Calu3 (cell line): ENCODE measurements around the gene PDGFD. TPM values are rescaled to one million over a fixed set of nuclear protein-coding genes. Genes with fewer than 3 reads are reported as not detected.

Experiments used
- Bru-seq: library from RNA; stranded (reverse); fragments of 400-500 nt; gene quantifications from one replicate; lab custom pipeline; 2021; lab: Mats Ljungman, UMichigan
- BruChase-seq, 2 experiments: library from RNA; stranded (reverse); fragments of 400-500 nt; gene quantifications; one replicate each; lab custom pipeline; 2021; lab: Mats Ljungman, UMichigan
- BruUV-seq: library from RNA; stranded (reverse); fragments of 400-500 nt; replicated peaks from 2 replicates; lab custom pipeline; 2021; lab: Mats Ljungman, UMichigan
- CTCF ChIA-PET: fragments of 300-600 bp; sonication (Branson Sonifier 250); formaldehyde crosslinking; loops from one replicate; lab custom pipeline; 2022; ENCODE audit warnings: antibody characterized with exemption; lab: Charles Lee
- DNase-seq: peaks from one replicate; pipeline ENCODE4 v3.0.0; 2022
- H3K27ac Mint-ChIP-seq: one replicate; pipeline ENCODE4 v1.8.0; 2022; ENCODE audit warnings: mixed read lengths; ENCODE audit not compliant: unreplicated experiment
- H3K27me3 Mint-ChIP-seq: one replicate; pipeline ENCODE4 v1.8.0; 2022; ENCODE audit warnings: mixed read lengths; ENCODE audit not compliant: unreplicated experiment
- H3K36me3 Mint-ChIP-seq: one replicate; pipeline ENCODE4 v1.8.0; 2022; ENCODE audit warnings: mild to moderate bottlenecking, moderate library complexity, mixed read lengths; ENCODE audit not compliant: insufficient read depth, unreplicated experiment
- H3K4me1 Mint-ChIP-seq: one replicate; pipeline ENCODE4 v1.8.0; 2022; ENCODE audit warnings: mild to moderate bottlenecking, low read depth, mixed read lengths; ENCODE audit not compliant: unreplicated experiment
- H3K4me3 Mint-ChIP-seq: one replicate; pipeline ENCODE4 v1.8.0; 2022; ENCODE audit warnings: mild to moderate bottlenecking, low read depth, moderate library complexity, mixed read lengths; ENCODE audit not compliant: unreplicated experiment
- H3K9me3 Mint-ChIP-seq: one replicate; pipeline ENCODE4 v1.8.0; 2022; ENCODE audit warnings: low read depth, mixed read lengths; ENCODE audit not compliant: unreplicated experiment
- CTCF ChIP-seq: fragments of 200-600 bp; IDR thresholded peaks from one replicate; pipeline ENCODE4 v1.8.0; 2022; ENCODE audit warnings: antibody characterized with exemption; ENCODE audit not compliant: unreplicated experiment
- intact Hi-C: fragments of 100-400 bp; cut with micrococcal nuclease; formaldehyde crosslinking; loops from one replicate; pipeline ENCODE4 v1.10.0; 2022; ENCODE audit not compliant: unreplicated experiment
- long read RNA-seq: library from polyadenylated mRNA; stranded (forward); transcript quantifications from one replicate; pipeline ENCODE4 v2.0.0, GENCODE V29; 2022
- total RNA-seq: library from RNA; stranded (reverse); gene quantifications from 2 replicates; pipeline ENCODE4 v1.2.3, GENCODE V29; 2022

The PDGFD gene
- total RNA-seq (5.1 and 7.2 TPM in 2 replicates), Bru-seq, nascent RNA (percentile 52 among the genes with signal in this experiment), BruChase-seq, experiment 1, labeled RNA remaining after a 6-hour chase (percentile 42 among the genes with signal in this experiment), BruChase-seq, experiment 2, labeled RNA remaining after a 2-hour chase (percentile 40 among the genes with signal in this experiment)
- long read RNA-seq, full-length matches to known transcripts, result 10 of 11 reads
- long read RNA-seq, partial matches to known transcripts, result 0 of 11 reads
- long read RNA-seq, other reads (novel, unspliced or antisense), result 1 of 11 reads

DNA sequence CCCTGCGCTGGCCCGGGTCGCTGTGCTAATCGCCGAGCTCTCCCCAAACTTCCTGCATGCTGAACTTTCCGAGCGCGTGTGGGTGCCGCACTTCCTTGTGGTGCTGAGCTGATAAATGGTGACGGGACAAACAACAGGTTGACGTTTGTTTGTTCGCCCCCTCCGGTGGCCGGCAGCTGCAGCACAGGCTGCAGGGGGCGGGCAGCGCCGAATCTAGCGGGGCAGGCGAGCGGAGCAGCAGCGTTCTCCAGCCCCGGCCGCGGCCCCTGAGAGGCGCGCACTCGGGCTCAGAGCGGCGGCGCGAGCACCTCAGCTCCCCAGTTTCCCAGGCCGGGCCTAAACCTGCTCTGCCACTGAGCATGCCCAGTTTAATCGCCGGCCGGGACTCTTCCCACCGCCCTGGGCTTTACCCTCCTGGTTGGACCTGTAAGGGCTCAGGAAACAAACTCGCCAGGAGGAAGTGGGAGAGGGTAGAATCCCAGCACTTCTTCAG is at the start of gene PDGFD:
PDGFD (minus strand) TSS at position 120 of the 493 bp plus-strand sequence.
- Mint-ChIP-seq H3K9me3 (no peaks in the 10 kb centered on the region), H3K4me1 (no peaks in the 10 kb centered on the region), H3K27me3 (no peaks in the 10 kb centered on the region), H3K4me3 (peak within 1 kb of the TSS; percentile 81), H3K36me3 (peaks cover 13% of the 10 kb centered on the region), H3K27ac (peak within 1 kb of the TSS; percentile 50)
- peak; percentile 23 for TF ChIP-seq CTCF
- intact Hi-C loops, result loop anchor here (10.0 kb wide), 1 partner anchor 1701 kb away; no protein-coding TSS in a partner anchor
- BruUV-seq, result no TSS peak
- DNase-seq, result peak; percentile 79
- CTCF ChIA-PET, result interaction anchor here (0.7 to 1.7 kb wide), 5 partner anchors 29 to 795 kb away, joined by 3 to 17 read pairs (median 3); no protein-coding TSS in a partner anchor

- Mint-ChIP-seq H3K36me3 (no peaks in the 10 kb centered on the region), H3K4me3 (no peak overlapping the region), H3K4me1 (no peaks in the 10 kb centered on the region), H3K27ac (no peak overlapping the region), H3K9me3 (peaks cover 4% of the 10 kb centered on the region), H3K27me3 (no peaks in the 10 kb centered on the region)
- intact Hi-C loops, result no loop called here
- CTCF ChIA-PET, result no interaction called here
- no peak for DNase-seq
- no peak for TF ChIP-seq CTCF
- BruUV-seq, result no TSS peak
Measured at GRCh38 chr11:104206936-104207335, 43.0 kb upstream of the PDGFD start.

DNA sequence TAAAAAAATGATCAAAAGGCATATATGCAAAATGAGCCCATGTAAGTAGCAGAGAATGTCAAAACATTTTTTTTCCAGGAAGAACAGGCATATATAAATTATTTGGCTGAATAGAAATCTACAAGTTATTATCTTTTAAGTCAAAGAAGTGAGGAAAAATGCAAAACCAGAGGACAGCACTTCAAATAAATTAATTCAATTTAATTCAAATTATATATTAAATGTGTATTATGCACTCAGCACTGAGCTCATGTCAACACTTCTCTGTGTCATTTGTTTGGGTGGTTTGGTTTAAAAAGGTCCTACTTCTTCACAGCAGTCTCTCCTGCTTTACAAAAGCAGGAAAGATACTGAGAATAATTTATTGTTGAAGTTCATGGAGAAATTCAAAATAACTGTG is 41.9 kb upstream of the PDGFD start:
- H3K27ac Mint-ChIP-seq, result no peak overlapping the region
- TF ChIP-seq CTCF, result no peak
- no peaks in the 10 kb centered on the region for H3K4me1 Mint-ChIP-seq
- CTCF ChIA-PET, result no interaction called here
- no peaks in the 10 kb centered on the region for H3K9me3 Mint-ChIP-seq
- intact Hi-C loops, result no loop called here
- no peak for DNase-seq
- H3K27me3 Mint-ChIP-seq, result no peaks in the 10 kb centered on the region
- BruUV-seq, result no TSS peak
- H3K4me3 Mint-ChIP-seq, result no peak overlapping the region
- no peaks in the 10 kb centered on the region for H3K36me3 Mint-ChIP-seq

DNA sequence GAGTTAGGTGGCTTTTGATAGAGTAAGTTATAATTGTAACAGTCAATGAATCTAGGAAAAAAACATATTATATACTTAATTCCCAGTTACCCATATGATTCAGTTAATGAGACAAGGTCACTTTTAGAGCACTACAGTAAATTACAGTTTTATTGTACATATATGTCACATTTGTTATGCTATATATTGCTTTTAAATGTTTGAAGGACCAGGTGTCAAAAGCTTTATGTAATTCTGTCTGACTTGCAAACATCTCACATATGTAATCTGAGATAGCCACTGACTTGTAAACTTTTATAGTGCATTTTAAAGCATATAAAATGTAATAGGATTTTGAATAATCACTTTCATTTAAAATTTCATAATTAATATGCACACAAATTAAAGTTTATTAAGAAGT is 36.7 kb upstream of the PDGFD start:
- no peak overlapping the region for H3K4me3 Mint-ChIP-seq
- no peak for TF ChIP-seq CTCF
- intact Hi-C loops, result no loop called here
- no peak overlapping the region for H3K27ac Mint-ChIP-seq
- CTCF ChIA-PET, result interaction anchor here (0.5 kb wide), 1 partner anchor 39 kb away, joined by 4 read pairs; no protein-coding TSS in a partner anchor
- H3K36me3 Mint-ChIP-seq, result no peaks in the 10 kb centered on the region
- no peaks in the 10 kb centered on the region for H3K4me1 Mint-ChIP-seq
- BruUV-seq, result no TSS peak
- H3K27me3 Mint-ChIP-seq, result no peaks in the 10 kb centered on the region
- no peak for DNase-seq
- H3K9me3 Mint-ChIP-seq, result no peaks in the 10 kb centered on the region
